Measurements from ENCODE around the gene EXOC4.

EXOC4 gene

DNA sequence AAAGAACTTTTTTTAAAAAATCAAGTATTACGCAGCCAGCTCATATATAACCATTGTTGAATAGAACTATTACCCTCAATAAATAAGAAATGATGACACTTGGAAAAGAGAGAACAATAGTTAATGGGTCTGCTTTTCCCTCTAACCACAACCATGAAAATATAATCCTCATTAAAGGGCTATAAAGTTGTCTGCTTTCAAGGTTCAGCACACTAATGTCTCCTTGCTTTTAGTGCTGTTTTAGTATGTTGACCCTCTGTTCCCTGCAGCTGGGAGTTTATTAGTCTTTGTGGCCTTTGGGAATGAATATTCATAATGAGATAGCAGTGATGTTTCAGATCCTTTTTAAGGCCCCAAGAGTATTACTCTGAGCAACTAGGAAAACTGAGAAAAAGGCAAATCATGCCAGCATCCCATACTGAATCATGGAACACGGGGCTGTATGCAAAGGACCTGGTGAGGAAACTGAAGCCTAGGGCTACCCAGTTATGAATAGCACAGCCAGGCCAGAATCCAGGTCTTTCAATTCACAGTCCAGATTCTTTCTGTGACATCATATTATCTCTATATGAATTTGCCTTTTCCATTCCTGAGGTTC lies 542.3 kb downstream of the EXOC4 start:
- TF ChIP-seq GATA2 (IDR thresholded peaks at IDR 0.05; ENCODE audit: low read depth, low read length) = no peak
- no peak for TF ChIP-seq GATA3 (IDR thresholded peaks at IDR 0.05; ENCODE audit: low read depth, low read length)

DNA sequence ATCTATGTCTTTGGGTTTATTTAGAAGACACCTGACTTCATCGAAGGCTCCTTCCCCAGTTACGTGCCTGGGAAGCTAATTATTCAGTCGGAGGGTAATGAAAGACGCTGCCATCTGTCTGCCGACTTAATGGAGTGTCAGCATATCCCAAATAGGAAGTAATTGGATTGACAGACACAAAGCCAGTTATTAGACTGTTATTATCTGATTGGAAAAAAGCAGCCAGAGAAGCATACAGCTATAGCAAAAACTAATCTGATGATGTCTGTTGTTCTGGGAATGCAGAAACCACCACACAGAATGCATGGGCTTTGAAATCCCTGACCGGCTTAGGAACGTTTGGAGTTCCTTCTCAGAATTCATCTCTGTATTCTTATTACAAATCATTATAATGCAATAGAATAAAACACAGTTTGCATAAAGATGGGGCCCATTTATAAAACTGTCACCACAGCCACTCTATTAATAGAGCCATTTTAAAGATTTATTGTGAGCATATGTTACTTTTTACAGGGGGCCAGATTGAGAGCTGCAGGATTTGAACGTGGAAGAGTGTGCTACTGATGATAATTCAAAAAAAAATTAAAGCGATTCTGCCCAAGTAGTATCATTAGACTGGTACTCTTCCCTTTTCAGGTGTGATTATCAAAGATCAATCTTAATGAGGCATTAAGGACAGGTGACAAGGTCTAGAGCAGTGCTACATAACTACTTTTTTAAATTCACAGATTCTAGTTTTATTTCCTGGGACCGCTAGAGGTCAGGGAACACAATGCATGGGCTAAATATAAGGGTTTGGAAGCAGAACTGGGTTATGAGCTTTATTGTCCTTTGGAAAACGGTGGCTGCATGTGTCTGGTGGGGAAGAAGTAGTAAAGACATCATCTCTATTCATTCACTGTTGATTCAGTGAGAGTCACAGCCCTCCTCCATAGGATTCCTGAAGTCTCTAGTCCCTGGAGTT lies 544.2 kb downstream of the EXOC4 start:
- TF ChIP-seq GATA2 (IDR thresholded peaks at IDR 0.05; ENCODE audit: low read depth, low read length) (peak; percentile 97), GATA3 (IDR thresholded peaks at IDR 0.05; ENCODE audit: low read depth, low read length) (peak; percentile 98)

DNA sequence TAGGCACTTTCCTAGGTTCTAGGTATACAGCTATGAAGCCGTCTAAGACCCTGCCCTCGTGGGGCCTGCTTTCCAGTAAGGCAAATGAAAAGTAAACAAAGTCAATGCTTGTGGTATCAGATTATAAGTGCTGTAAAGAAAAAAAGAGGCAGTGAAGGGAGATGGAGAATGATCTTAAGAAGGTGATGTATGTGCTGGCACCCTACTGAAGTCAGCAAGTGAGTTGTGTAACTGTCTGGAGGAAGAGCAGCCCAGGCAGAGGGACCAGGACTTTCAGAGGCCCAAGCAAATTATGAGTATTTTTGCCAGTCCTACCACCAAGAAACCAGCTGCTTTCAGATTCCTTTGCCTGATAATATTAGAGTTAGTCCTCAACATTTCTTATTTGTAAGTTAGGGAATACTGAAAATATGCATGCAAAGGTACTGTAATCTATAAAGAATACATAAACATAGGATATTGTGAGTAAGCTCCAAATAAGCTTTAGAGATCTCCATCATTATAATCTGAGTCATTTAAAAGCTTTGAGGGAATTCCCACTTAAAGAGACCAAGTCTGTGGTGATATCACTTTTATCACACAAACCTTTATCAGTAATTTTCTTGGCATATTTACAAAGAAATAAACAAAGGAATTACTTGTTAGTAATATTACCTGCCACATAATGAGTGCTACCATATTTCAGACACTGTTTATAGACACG lies 545.1 kb downstream of the EXOC4 start:
- TF ChIP-seq GATA3 (IDR thresholded peaks at IDR 0.05; ENCODE audit: low read depth, low read length) = no peak
- TF ChIP-seq GATA2 (IDR thresholded peaks at IDR 0.05; ENCODE audit: low read depth, low read length) = peak; percentile 45

DNA sequence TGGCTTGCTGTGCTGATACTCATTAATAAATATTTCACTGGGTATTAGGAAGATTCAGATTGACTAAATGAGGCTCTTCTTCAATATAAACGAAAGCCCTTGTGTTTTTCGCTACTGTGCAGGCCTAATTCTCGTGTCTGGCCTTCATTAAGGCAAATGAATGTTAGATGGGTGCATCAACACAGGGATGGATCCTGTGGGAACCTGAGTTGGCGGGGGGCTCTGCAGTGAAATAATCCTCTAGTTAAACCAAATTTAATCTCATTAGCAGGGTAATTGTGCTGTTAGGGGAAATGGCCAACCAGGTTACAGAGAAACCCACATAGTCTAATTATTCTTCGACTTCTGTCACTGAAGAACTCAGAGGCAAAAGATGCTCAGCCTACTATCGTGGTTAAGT lies 548.5 kb downstream of the EXOC4 start:
- TF ChIP-seq GATA2 (IDR thresholded peaks at IDR 0.05; ENCODE audit: low read depth, low read length) (no peak), GATA3 (IDR thresholded peaks at IDR 0.05; ENCODE audit: low read depth, low read length) (no peak)

DNA sequence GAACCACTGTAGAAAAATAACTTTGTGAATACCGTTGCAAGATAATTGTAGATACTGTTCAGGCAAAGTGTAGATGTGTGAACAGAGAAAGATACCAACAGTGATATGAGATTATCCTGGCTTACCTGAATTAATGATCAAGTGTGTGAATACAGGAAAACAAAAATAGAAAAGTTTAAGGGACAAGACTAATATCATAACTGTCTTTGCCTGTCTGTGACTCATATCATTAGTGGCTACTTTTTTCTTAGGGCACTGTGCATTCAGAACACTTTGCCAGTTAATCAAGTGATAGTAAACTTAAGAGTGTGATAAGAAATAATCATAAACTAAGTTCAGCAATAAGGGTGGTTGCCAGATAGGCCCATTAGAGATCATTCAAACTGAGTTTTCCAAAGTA lies 551.2 kb downstream of the EXOC4 start:
- TF ChIP-seq GATA2 (IDR thresholded peaks at IDR 0.05; ENCODE audit: low read depth, low read length) (no peak), GATA3 (IDR thresholded peaks at IDR 0.05; ENCODE audit: low read depth, low read length) (no peak)

DNA sequence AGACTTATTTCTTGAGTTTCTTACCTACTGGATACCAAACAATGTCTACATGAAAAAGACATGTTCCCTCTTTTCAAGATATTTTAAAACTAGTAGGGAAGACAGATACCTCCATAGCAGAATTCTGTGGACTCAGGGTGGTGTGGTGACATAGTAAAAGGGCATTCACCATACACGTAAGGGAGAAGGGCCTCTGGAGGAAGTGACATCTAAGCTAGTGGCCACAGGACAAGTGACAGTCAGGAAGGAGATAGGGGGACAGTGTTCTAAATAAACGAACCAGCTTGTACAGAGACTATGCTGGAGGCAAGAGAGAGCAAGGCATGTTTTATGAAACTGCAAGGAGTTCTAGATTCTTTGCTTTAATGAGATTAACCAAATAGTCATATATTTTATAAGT lies 552.5 kb downstream of the EXOC4 start:
- TF ChIP-seq GATA3 (IDR thresholded peaks at IDR 0.05; ENCODE audit: low read depth, low read length) = no peak
- TF ChIP-seq GATA2 (IDR thresholded peaks at IDR 0.05; ENCODE audit: low read depth, low read length) = no peak

DNA sequence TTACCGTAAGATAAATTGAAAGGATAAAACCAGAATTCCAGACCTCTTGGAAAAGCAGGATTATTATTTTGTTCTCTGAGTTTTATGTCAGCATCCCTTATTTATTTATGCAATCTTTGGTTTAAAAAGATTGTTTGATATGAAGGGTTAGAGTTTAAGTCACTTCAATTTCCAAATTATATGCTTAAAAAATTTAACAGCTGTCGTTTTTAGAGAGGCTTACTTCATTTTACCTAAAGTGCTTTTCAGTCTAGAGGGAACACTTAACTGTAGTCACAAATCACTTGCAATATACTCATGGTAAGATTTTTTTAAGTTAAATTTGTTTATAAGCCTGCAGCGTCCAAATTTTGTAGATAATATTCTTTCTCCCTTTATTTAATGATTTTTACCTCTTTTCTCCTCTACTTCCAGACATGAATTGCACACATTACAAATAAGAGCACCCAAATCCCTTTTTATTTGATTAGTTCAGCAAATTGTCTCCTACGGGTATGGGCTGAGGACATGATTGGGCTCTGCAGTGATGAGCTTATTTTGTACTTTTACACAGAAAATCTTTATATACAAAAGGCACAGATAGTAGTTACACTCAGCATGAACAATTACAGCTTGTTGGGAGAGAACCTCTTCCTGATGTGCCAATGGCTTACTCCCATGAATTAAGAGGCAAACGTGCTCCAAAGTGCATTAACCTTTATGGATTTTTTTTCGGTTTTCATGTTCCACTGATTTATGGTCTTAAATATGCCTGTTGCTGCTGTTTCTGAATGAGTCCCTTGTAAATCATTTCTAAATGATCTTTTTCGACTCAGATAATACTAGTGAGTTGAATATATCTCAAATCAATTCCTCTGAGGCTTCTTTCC lies 555.0 kb downstream of the EXOC4 start:
- TF ChIP-seq GATA2 (IDR thresholded peaks at IDR 0.05; ENCODE audit: low read depth, low read length) = peak; percentile 56; the same call in 1 of the 2 replicates
- peak; percentile 83 for TF ChIP-seq GATA3 (IDR thresholded peaks at IDR 0.05; ENCODE audit: low read depth, low read length)

DNA sequence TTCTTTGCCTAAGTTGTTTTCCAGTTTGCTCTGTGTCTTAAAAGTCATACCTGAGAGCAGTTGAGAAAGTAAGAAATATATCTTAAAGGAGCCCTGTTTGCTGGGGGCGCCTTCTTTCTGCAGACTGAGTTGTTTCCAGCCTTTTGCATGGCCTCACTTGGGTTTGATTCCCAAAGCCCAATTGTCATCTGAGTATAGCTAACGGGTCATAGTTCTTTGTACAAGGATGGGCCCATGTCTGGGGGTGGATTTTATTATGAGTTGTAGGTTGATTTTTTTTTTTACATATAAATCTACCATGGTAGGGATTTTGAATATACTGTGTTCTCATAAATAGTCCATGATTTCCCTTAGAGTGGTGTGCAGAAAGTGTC lies 555.6 kb downstream of the EXOC4 start:
- TF ChIP-seq GATA2 (IDR thresholded peaks at IDR 0.05; ENCODE audit: low read depth, low read length) (no peak), GATA3 (IDR thresholded peaks at IDR 0.05; ENCODE audit: low read depth, low read length) (no peak)

DNA sequence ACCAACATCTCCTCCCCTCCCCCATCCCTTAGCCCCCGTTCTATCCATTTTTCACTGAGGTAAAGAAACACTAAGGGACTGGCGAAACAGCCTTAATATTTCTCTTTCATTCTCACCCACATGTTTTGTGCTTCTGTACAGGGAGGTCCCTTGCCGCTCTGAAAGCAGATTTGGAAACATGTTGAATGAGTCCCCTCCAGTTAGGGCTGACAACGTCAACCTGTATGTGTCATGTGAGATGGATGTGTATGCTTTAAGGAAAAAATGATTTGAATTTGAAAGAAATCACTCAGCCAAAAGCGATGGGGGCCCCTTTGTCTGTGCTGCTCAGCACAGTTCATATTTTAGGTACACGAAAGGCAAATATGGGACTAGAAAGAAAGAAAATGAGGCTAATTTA lies 560.0 kb downstream of the EXOC4 start:
- TF ChIP-seq GATA3 (IDR thresholded peaks at IDR 0.05; ENCODE audit: low read depth, low read length) (no peak), GATA2 (IDR thresholded peaks at IDR 0.05; ENCODE audit: low read depth, low read length) (no peak)

DNA sequence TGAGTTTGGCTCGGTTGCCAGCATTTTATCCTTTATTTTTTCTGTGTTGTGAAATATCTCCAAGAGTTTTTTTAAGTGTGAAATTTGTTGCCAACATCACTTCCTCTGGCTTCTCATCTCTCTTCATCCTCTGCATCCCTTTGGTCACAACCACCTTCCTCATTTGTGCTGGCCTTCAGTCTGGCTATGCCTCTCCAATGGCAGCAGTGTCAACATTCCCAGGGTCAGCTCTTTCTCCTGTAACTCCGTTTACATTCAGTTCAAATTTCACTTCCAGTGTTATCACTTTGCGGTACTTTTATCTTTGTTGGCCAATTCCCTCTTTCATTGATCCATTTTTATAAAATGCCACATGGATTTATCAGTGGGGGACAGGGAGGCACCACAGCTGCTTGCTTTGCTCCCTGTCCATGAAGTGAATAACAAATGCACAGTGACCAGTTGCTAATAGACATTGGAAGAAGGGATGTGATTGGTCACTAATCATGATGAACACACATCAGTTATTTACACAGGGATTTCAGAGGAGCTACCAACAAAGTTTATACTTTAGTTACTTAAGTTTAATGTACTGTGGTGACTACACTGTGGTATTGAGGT lies 562.8 kb downstream of the EXOC4 start:
- TF ChIP-seq GATA2 (IDR thresholded peaks at IDR 0.05; ENCODE audit: low read depth, low read length) (no peak), GATA3 (IDR thresholded peaks at IDR 0.05; ENCODE audit: low read depth, low read length) (no peak)

DNA sequence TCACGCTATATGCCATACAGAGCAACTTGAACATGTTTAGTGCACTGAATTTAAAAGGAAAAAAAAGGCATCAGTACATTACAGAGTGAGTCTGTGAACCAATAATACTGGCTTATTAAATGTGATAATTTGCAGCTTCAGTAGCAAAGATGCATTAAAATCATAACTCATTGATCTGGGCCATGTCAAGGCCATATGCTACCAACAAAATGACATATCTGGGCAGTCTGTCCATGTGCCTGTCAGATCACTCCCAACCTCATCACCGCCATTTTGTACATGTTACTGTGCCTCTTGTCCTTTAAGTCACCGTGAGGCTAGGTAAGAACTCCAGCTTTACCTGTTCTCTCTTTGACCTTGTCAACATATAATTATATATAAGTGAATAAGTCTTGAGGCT lies 566.8 kb downstream of the EXOC4 start:
- TF ChIP-seq GATA3 (IDR thresholded peaks at IDR 0.05; ENCODE audit: low read depth, low read length) (no peak), GATA2 (IDR thresholded peaks at IDR 0.05; ENCODE audit: low read depth, low read length) (no peak)

DNA sequence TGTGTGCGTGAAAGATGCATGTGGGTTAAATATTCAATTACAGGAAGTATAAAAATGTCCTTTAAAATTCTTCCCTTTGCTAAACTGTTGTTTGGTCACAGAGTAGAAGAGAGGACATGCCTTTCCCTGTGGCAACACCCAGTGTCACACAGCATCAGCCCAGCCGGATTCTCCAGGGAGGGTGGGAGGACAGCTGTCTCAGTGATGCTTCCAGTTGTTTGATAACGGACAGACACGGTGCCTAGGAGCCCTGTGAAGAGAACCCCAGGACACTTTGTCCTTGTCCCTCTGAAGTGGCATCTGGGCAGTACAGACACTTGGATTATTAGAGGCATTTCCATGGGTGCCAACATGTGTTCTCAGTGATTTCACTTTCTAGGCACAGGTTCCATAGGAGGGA lies 567.7 kb downstream of the EXOC4 start:
- TF ChIP-seq GATA3 (IDR thresholded peaks at IDR 0.05; ENCODE audit: low read depth, low read length) = no peak
- TF ChIP-seq GATA2 (IDR thresholded peaks at IDR 0.05; ENCODE audit: low read depth, low read length) = no peak

DNA sequence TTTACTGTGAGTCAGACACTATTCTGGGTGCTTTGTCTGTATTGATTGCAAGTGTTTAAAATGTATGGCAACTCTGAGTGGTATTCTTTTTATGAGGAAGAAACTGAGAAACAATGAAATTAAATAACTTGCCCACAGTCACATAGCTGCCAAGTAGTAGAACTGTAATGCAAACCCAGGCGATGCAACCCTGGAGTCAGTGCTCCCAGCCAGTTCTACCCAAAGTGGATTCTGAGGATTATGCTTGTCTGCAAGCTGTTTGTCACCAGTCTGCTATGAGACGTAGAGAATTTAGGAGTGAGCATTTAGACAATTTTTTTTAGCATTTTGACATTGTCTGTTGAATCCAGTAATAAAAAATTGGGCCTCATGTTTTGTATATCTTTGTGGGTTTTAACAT lies 568.3 kb downstream of the EXOC4 start:
- TF ChIP-seq GATA3 (IDR thresholded peaks at IDR 0.05; ENCODE audit: low read depth, low read length) (no peak), GATA2 (IDR thresholded peaks at IDR 0.05; ENCODE audit: low read depth, low read length) (no peak)

Measured in SH-SY5Y (cell line).